HEK293 (cell line): ENCODE measurements around the gene TIMM21.

Experiments used
- KLF1 ChIP-seq: fragments of 450-650 bp; formaldehyde crosslinking; IDR thresholded peaks from 2 replicates; pipeline ENCODE4 v1.5.1; 2016; ENCODE audit warnings: missing biosample characterization, missing genetic modification characterization
- KLF9 ChIP-seq: fragments of 450-650 bp; formaldehyde crosslinking; IDR thresholded peaks from 2 replicates; pipeline ENCODE4 v1.5.1; 2016; ENCODE audit warnings: missing biosample characterization, missing genetic modification characterization, low read depth
- RBAK ChIP-seq: fragments of 450-650 bp; formaldehyde crosslinking; IDR thresholded peaks from 2 replicates; pipeline ENCODE4 v1.5.1; 2016; ENCODE audit warnings: missing biosample characterization, missing genetic modification characterization
- SP2 ChIP-seq: fragments of 450-650 bp; formaldehyde crosslinking; IDR thresholded peaks from 2 replicates; pipeline ENCODE4 v1.5.1; 2016; ENCODE audit warnings: missing biosample characterization, missing genetic modification characterization
- ZFP41 ChIP-seq: fragments of 450-650 bp; formaldehyde crosslinking; IDR thresholded peaks from 2 replicates; pipeline ENCODE4 v1.5.1; 2016; ENCODE audit warnings: missing biosample characterization, missing genetic modification characterization, borderline replicate concordance
- ZNF138 ChIP-seq: fragments of 450-650 bp; formaldehyde crosslinking; IDR thresholded peaks from 2 replicates; pipeline ENCODE4 v1.5.1; 2016; ENCODE audit warnings: missing biosample characterization, missing genetic modification characterization, borderline replicate concordance
- ZNF16 ChIP-seq: fragments of 450-650 bp; formaldehyde crosslinking; IDR thresholded peaks from 2 replicates; pipeline ENCODE4 v1.5.1; 2016; ENCODE audit warnings: low read depth, missing biosample characterization, missing genetic modification characterization
- ZNF184 ChIP-seq: fragments of 450-650 bp; IDR thresholded peaks from 2 replicates; pipeline ENCODE4 v1.5.1; 2018; ENCODE audit warnings: missing biosample characterization, mild to moderate bottlenecking, missing genetic modification characterization
- ZNF416 ChIP-seq: fragments of 450-650 bp; formaldehyde crosslinking; IDR thresholded peaks from 2 replicates; pipeline ENCODE4 v1.5.1; 2016; ENCODE audit warnings: missing biosample characterization, missing genetic modification characterization
- ZNF707 ChIP-seq: fragments of 450-650 bp; formaldehyde crosslinking; IDR thresholded peaks from 2 replicates; pipeline ENCODE4 v1.5.1; 2016; ENCODE audit warnings: missing biosample characterization, missing genetic modification characterization
- TF ChIP-seq, protein P1 (sequence below): fragments of 450-650 bp; formaldehyde crosslinking; IDR thresholded peaks from 2 replicates; pipeline ENCODE4 v1.5.1; 2016; ENCODE audit warnings: missing biosample characterization, missing genetic modification characterization
- TF ChIP-seq, protein P2 (sequence below): fragments of 450-650 bp; formaldehyde crosslinking; IDR thresholded peaks from 2 replicates; pipeline ENCODE4 v1.5.1; 2016; ENCODE audit warnings: missing biosample characterization, missing genetic modification characterization
- TF ChIP-seq, protein P3 (sequence below): sonication (generic); formaldehyde crosslinking; IDR thresholded peaks from 2 replicates; pipeline ENCODE4 v1.8.1; 2022; ENCODE audit warnings: mild to moderate bottlenecking, moderate library complexity, missing genetic modification reagents

DNA sequence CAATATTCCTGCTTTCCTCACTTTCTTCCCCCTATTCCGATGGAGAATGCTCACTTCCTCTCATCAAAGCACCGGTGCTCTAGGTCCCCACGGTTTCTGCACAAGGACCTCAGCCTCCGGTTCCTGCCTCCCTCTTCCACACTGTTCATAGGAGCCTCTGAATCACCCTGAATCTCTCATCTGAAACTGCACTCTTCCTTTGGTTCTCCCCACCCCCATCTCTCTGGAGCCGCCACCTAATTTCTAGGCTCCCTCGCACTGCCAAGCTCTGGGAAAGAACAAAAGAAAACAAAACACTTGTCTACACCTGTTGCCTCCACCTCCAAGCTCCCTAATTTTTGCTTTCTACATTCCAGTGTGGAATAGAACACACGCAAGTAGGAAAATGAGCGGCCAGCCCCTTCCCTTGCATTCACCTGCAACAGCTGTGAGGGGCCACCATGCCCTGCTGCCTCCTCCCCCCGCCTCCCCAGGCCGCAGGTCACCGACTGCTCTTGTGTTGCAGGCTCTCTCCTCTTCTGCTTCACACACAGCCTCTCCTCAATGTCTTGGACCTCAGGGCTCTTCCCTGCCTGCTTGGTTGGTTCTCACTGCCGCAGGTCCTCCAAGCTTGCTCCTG, 10.3 kb upstream of the TIMM21 start:
- TF ChIP-seq SP2 (tag by site-specific recombination) (no peak), ZFP41 (tag by site-specific recombination) (no peak), KLF1 (tag by site-specific recombination) (no peak), RBAK (tag by site-specific recombination) (no peak), ZNF138 (no peak), ZNF416 (tag by site-specific recombination) (no peak), ZNF707 (tag by site-specific recombination) (no peak), KLF9 (no peak), ZNF184 (tag by site-specific recombination) (no peak), ZNF16 (tag by site-specific recombination) (no peak)
- TF ChIP-seq, protein P1, sequence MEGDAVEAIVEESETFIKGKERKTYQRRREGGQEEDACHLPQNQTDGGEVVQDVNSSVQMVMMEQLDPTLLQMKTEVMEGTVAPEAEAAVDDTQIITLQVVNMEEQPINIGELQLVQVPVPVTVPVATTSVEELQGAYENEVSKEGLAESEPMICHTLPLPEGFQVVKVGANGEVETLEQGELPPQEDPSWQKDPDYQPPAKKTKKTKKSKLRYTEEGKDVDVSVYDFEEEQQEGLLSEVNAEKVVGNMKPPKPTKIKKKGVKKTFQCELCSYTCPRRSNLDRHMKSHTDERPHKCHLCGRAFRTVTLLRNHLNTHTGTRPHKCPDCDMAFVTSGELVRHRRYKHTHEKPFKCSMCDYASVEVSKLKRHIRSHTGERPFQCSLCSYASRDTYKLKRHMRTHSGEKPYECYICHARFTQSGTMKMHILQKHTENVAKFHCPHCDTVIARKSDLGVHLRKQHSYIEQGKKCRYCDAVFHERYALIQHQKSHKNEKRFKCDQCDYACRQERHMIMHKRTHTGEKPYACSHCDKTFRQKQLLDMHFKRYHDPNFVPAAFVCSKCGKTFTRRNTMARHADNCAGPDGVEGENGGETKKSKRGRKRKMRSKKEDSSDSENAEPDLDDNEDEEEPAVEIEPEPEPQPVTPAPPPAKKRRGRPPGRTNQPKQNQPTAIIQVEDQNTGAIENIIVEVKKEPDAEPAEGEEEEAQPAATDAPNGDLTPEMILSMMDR = no peak
- TF ChIP-seq, protein P2, sequence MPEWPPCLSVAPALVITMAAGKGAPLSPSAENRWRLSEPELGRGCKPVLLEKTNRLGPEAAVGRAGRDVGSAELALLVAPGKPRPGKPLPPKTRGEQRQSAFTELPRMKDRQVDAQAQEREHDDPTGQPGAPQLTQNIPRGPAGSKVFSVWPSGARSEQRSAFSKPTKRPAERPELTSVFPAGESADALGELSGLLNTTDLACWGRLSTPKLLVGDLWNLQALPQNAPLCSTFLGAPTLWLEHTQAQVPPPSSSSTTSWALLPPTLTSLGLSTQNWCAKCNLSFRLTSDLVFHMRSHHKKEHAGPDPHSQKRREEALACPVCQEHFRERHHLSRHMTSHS (tag by site-specific recombination) = no peak
- TF ChIP-seq, protein P3, sequence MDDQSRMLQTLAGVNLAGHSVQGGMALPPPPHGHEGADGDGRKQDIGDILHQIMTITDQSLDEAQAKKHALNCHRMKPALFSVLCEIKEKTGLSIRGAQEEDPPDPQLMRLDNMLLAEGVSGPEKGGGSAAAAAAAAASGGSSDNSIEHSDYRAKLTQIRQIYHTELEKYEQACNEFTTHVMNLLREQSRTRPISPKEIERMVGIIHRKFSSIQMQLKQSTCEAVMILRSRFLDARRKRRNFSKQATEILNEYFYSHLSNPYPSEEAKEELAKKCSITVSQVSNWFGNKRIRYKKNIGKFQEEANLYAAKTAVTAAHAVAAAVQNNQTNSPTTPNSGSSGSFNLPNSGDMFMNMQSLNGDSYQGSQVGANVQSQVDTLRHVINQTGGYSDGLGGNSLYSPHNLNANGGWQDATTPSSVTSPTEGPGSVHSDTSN (CRISPR knock-in tag) = no peak
